Left ventricle myocardium inferior (tissue), 1 donor: ENCODE data around the gene SPTBN1. TPM values are rescaled to one million over a fixed set of nuclear protein-coding genes. Genes with fewer than 3 reads are reported as not detected.

ENCODE experiments used
- DNase-seq: peaks from one replicate; pipeline ENCODE4 v3.0.0-alpha.2; 2020
- H3K27ac ChIP-seq: fragments of 200-600 bp; replicated peaks from 2 replicates; pipeline ENCODE4 v1.8.0; 2021
- H3K27me3 ChIP-seq: fragments of 200-600 bp; 2 replicates; pipeline ENCODE4 v1.8.0; 2021; ENCODE audit warnings: low read depth
- H3K36me3 ChIP-seq: fragments of 200-600 bp; 2 replicates; pipeline ENCODE4 v1.8.0; 2021
- H3K4me1 ChIP-seq: fragments of 200-600 bp; 2 replicates; pipeline ENCODE4 v1.8.0; 2021
- H3K4me3 ChIP-seq: fragments of 200-600 bp; 2 replicates; pipeline ENCODE4 v1.8.0; 2021; ENCODE audit warnings: mild to moderate bottlenecking, moderate library complexity
- H3K9me3 ChIP-seq: fragments of 200-600 bp; replicated peaks from 2 replicates; pipeline ENCODE4 v1.8.0; 2021
- CTCF ChIP-seq: fragments of 200-600 bp; IDR thresholded peaks from 2 replicates; pipeline ENCODE4 v1.8.0; 2021; ENCODE audit warnings: antibody characterized with exemption, mild to moderate bottlenecking, borderline replicate concordance
- intact Hi-C: fragments of 100-400 bp; cut with micrococcal nuclease; formaldehyde crosslinking; loops from one replicate; pipeline ENCODE4 v1.11.0; 2022
- total RNA-seq: library from RNA; stranded (reverse); fragmentation: NEBNext Ultra II Directional; extraction: Animal tissue kit (Norgen Biotek cat#: 25700); gene quantifications from one replicate; pipeline ENCODE4 v1.2.1, GENCODE V29; 2021
- donor health status: DM: no; HTN: yes; CAD: no; lungs with severe emphysema.

The SPTBN1 gene
- total RNA-seq, 1 donor from 2014 or later, result 484 TPM

- peak overlapping the region; percentile 87 for H3K4me3 ChIP-seq
- H3K4me1 ChIP-seq, result peaks cover 52% of the 10 kb centered on the region
- no peak for DNase-seq
- no peak for TF ChIP-seq CTCF
- H3K27ac ChIP-seq, result peak overlapping the region; percentile 99
- H3K9me3 ChIP-seq, result no peaks in the 10 kb centered on the region
- H3K27me3 ChIP-seq, result no peaks in the 10 kb centered on the region
- H3K36me3 ChIP-seq, result no peaks in the 10 kb centered on the region
- intact Hi-C loops, result no loop called here
These were observed 980 bp upstream of the SPTBN1 start for GRCh38 chr2:54455131-54455562.

GRCh38 chr2:54456362-54456611 lies 160 bp downstream of the SPTBN1 start:
- Histone ChIP-seq H3K27ac (peak overlapping the region; percentile 99), H3K4me1 (peaks cover 64% of the 10 kb centered on the region), H3K36me3 (no peaks in the 10 kb centered on the region), H3K4me3 (peak overlapping the region; percentile 87), H3K27me3 (no peaks in the 10 kb centered on the region), H3K9me3 (no peaks in the 10 kb centered on the region)
- no peak for DNase-seq
- intact Hi-C loops, result no loop called here
- TF ChIP-seq CTCF, result no peak

- H3K4me1 ChIP-seq, result peaks cover 68% of the 10 kb centered on the region
- TF ChIP-seq CTCF, result no peak
- DNase-seq, result peak; percentile 43
- no peaks in the 10 kb centered on the region for H3K27me3 ChIP-seq
- no peaks in the 10 kb centered on the region for H3K36me3 ChIP-seq
- H3K27ac ChIP-seq, result peak overlapping the region; percentile 99
- peak overlapping the region; percentile 87 for H3K4me3 ChIP-seq
- H3K9me3 ChIP-seq, result no peaks in the 10 kb centered on the region
- intact Hi-C loops, result no loop called here
These were observed 640 bp downstream of the SPTBN1 start for GRCh38 chr2:54456612-54457322.

- H3K27ac ChIP-seq, result peak overlapping the region; percentile 99
- intact Hi-C loops, result no loop called here
- no peaks in the 10 kb centered on the region for H3K9me3 ChIP-seq
- no peaks in the 10 kb centered on the region for H3K27me3 ChIP-seq
- TF ChIP-seq CTCF, result no peak
- no peaks in the 10 kb centered on the region for H3K36me3 ChIP-seq
- peak overlapping the region; percentile 87 for H3K4me3 ChIP-seq
- DNase-seq, result peak; percentile 48
- peaks cover 76% of the 10 kb centered on the region for H3K4me1 ChIP-seq
These were observed 1.3 kb downstream of the SPTBN1 start for GRCh38 chr2:54457323-54458023.

- peak overlapping the region; percentile 99 for H3K27ac ChIP-seq
- peaks cover 91% of the 10 kb centered on the region for H3K4me1 ChIP-seq
These were observed 2.9 kb downstream of the SPTBN1 start for GRCh38 chr2:54459037-54459441.

More at GRCh38 chr2:54459037-54459441, 2.9 kb downstream of the SPTBN1 start:
- no peak for TF ChIP-seq CTCF
- Histone ChIP-seq H3K4me3 (peak overlapping the region; percentile 87), H3K36me3 (no peaks in the 10 kb centered on the region), H3K9me3 (no peaks in the 10 kb centered on the region), H3K27me3 (no peaks in the 10 kb centered on the region)
- no peak for DNase-seq
- intact Hi-C loops, result no loop called here
